HCT116 (cell line): ENCODE measurements around the gene CAPZA3. TPM values are rescaled to one million over a fixed set of nuclear protein-coding genes. Genes with fewer than 3 reads are reported as not detected.

Experiments
- ATAC-seq: fragments of 200-7000 bp; cut with Tn5 transposase; 2 replicates; pipeline ENCODE4 v1.9.1; 2020; ENCODE audit warnings: mild to moderate bottlenecking, moderate library complexity
- BruUV-seq: library from RNA; stranded (reverse); fragments of 400-500 nt; replicated peaks from 2 replicates; lab custom pipeline; 2021; lab: Mats Ljungman, UMichigan
- CTCF ChIA-PET: fragments of 300-600 bp; sonication (Branson Sonifier 250); formaldehyde crosslinking; loops from one replicate; lab custom pipeline; 2021; ENCODE audit warnings: antibody characterized with exemption; lab: Charles Lee
- POLR2A ChIA-PET: fragments of 300-600, 350-600 bp; sonication (Branson Sonifier 250); formaldehyde crosslinking; loops from one replicate; lab custom pipeline; 2021; ENCODE audit warnings: antibody characterized with exemption; lab: Charles Lee
- RAD21 ChIA-PET, 2 experiments: fragments of 300-600 bp; sonication (Branson Sonifier 250); formaldehyde crosslinking; loops; one replicate each; lab custom pipeline; 2023; ENCODE audit warnings: low total read pairs in 2 of 2; ENCODE audit not compliant: uncharacterized antibody in 2 of 2, unreplicated experiment in 2 of 2, low non-redundant PET in 1 of 2; lab: Charles Lee
- DNase-seq: peaks from one replicate; pipeline ENCODE4 v3.0.0-alpha.2; 2010; ENCODE audit warnings: low read depth, low spot score
- H2AFZ ChIP-seq: fragments of 200-600 bp; shearing (Covaris generic), sonication (generic); 2 replicates; pipeline ENCODE4 v1.6.1; 2017; ENCODE audit warnings: low read depth, mixed run types, mixed read lengths, antibody characterized with exemption, low read length; ENCODE audit not compliant: poor library complexity, severe bottlenecking
- H3K27ac ChIP-seq: 2 replicates; pipeline ENCODE4 v1.5.1; 2012; ENCODE audit warnings: low read depth, low read length
- H3K27me3 ChIP-seq: fragments of 200-600 bp; sonication (generic); 2 replicates; pipeline ENCODE4 v1.6.1; 2016; ENCODE audit warnings: mixed run types, low read length, mixed read lengths; ENCODE audit not compliant: insufficient read depth
- H3K36me3 ChIP-seq, 2 experiments: fragments of 200-500 bp in 1 of 2; fragments of 200-600 bp in 1 of 2; sonication (Bioruptor generic) in 1 of 2; sonication (generic) in 1 of 2; 2 replicates each; pipeline versions ENCODE4 v1.5.1 to v1.6.1; 2014 to 2016; ENCODE audit warnings: low read length in 2 of 2, inconsistent platforms in 1 of 2, mixed read lengths in 1 of 2, mixed run types in 1 of 2; ENCODE audit not compliant: insufficient read depth in 2 of 2, control insufficient read depth in 1 of 2
- H3K4me1 ChIP-seq, 2 experiments: fragments of 200-600 bp in 1 of 2; sonication (generic) in 1 of 2; 2 replicates each; pipeline versions ENCODE4 v1.5.1 to v1.6.1; 2012 to 2017; ENCODE audit warnings: low read length in 2 of 2, inconsistent platforms in 1 of 2, mild to moderate bottlenecking in 1 of 2, mixed read lengths in 1 of 2, mixed run types in 1 of 2, moderate library complexity in 1 of 2; ENCODE audit not compliant: insufficient read depth in 2 of 2, control insufficient read depth in 1 of 2
- H3K4me2 ChIP-seq: fragments of 200-600 bp; sonication (generic); 2 replicates; pipeline ENCODE4 v1.6.1; 2017; ENCODE audit warnings: mixed run types, low read length, mixed read lengths
- H3K4me3 ChIP-seq, 2 experiments: fragments of 200-600 bp in 1 of 2; sonication (generic) in 1 of 2; replicated peaks in 1 of 2; 2 replicates each; pipeline ENCODE4 v1.5.1; 2011 to 2016; ENCODE audit warnings: low read length in 2 of 2, control low read depth in 1 of 2, low read depth in 1 of 2, mild to moderate bottlenecking in 1 of 2, mixed read lengths in 1 of 2, mixed run types in 1 of 2
- H3K79me2 ChIP-seq: fragments of 200-600 bp; sonication (generic); 2 replicates; pipeline ENCODE4 v1.6.1; 2017; ENCODE audit warnings: mild to moderate bottlenecking, mixed run types, low read length, moderate library complexity, mixed read lengths; ENCODE audit not compliant: insufficient read depth
- H3K9ac ChIP-seq: fragments of 200-600 bp; sonication (generic); 2 replicates; pipeline ENCODE4 v1.6.1; 2016; ENCODE audit warnings: low read length, mixed read lengths
- H3K9me2 ChIP-seq: fragments of 200-600 bp; sonication (generic), shearing (Covaris generic); 2 replicates; pipeline ENCODE4 v1.6.1; 2017; ENCODE audit warnings: mixed run types, mild to moderate bottlenecking, moderate library complexity; ENCODE audit not compliant: insufficient read depth
- H3K9me3 ChIP-seq, 2 experiments: fragments of 200-500 bp in 1 of 2; fragments of 200-600 bp in 1 of 2; sonication (Bioruptor generic) in 1 of 2; sonication (generic) in 1 of 2; 2 replicates each; pipeline ENCODE4 v1.6.1; 2014 to 2017; ENCODE audit warnings: low read length in 2 of 2, mixed read lengths in 2 of 2, inconsistent platforms in 1 of 2, low read depth in 1 of 2, mild to moderate bottlenecking in 1 of 2, mixed run types in 1 of 2, moderate library complexity in 1 of 2; ENCODE audit not compliant: control insufficient read depth in 1 of 2, insufficient read depth in 1 of 2
- H4K20me1 ChIP-seq: fragments of 200-600 bp; sonication (generic), shearing (Covaris generic); 2 replicates; pipeline ENCODE4 v1.6.1; 2017; ENCODE audit warnings: mixed run types, mild to moderate bottlenecking, moderate library complexity; ENCODE audit not compliant: insufficient read depth
- ATF3 ChIP-seq: IDR thresholded peaks from 2 replicates; pipeline ENCODE4 v1.6.1; 2012
- CEBPB ChIP-seq: IDR thresholded peaks from 2 replicates; pipeline ENCODE4 v1.6.1; 2012; ENCODE audit warnings: low read depth
- JUND ChIP-seq: IDR thresholded peaks from 2 replicates; pipeline ENCODE4 v1.6.1; 2012
- POLR2AphosphoS5 ChIP-seq: IDR thresholded peaks from 2 replicates; pipeline ENCODE4 v1.6.1; 2011; ENCODE audit warnings: mild to moderate bottlenecking, low read depth, low read length, moderate library complexity
- RAD21 ChIP-seq: IDR thresholded peaks from 2 replicates; pipeline ENCODE4 v1.6.1; 2012; ENCODE audit warnings: low read depth, mild to moderate bottlenecking
- SP1 ChIP-seq: IDR thresholded peaks from 2 replicates; pipeline ENCODE4 v1.6.1; 2012; ENCODE audit warnings: low read depth
- SRF ChIP-seq: IDR thresholded peaks from 2 replicates; pipeline ENCODE4 v1.6.1; 2012; ENCODE audit warnings: low read depth
- YY1 ChIP-seq: IDR thresholded peaks from 2 replicates; pipeline ENCODE4 v1.6.1; 2011; ENCODE audit warnings: low read length, low read depth, moderate library complexity, mild to moderate bottlenecking; ENCODE audit not compliant: insufficient replicate concordance; ENCODE audit errors: extremely low read depth
- ZFX ChIP-seq: fragments of 450-650 bp; IDR thresholded peaks from 2 replicates; pipeline ENCODE4 v1.6.1; 2017
- intact Hi-C: fragments of 100-400 bp; cut with micrococcal nuclease; formaldehyde crosslinking; loops from 2 replicates; pipeline ENCODE4 v1.10.0; 2022
- total RNA-seq: library from RNA; stranded (reverse); gene quantifications from one replicate; pipeline ENCODE4 v1.2.1, GENCODE V29; 2021; ENCODE audit not compliant: unreplicated experiment
- TF ChIP-seq, protein P1 (sequence below): IDR thresholded peaks from 2 replicates; pipeline ENCODE4 v1.6.1; 2011; ENCODE audit warnings: mild to moderate bottlenecking, low read length, moderate library complexity; ENCODE audit not compliant: insufficient replicate concordance; ENCODE audit errors: extremely low read depth
- TF ChIP-seq, protein P2 (sequence below), 3 experiments: fragments of 200-600 bp in 1 of 3; sonication (generic) in 1 of 3; IDR thresholded peaks in 2 of 3; conservative IDR thresholded peaks in 1 of 3; 2 replicates each; pipeline ENCODE4 v1.5.1; 2012 to 2017; ENCODE audit warnings: low read depth in 2 of 3, low read length in 2 of 3, antibody characterized with exemption in 1 of 3, borderline replicate concordance in 1 of 3, control low read depth in 1 of 3, mild to moderate bottlenecking in 1 of 3, mixed read lengths in 1 of 3, mixed run types in 1 of 3, moderate library complexity in 1 of 3; ENCODE audit not compliant: insufficient read depth in 1 of 3
- TF ChIP-seq, protein P3 (sequence below): IDR thresholded peaks from 2 replicates; pipeline ENCODE4 v1.6.1; 2012

CAPZA3 gene
- total RNA-seq, 1 experiment from 2014 or later = not detected

GRCh38 chr12:18753481-18754123, 15.7 kb downstream of the CAPZA3 start:
- no peak for ATAC-seq

DNA sequence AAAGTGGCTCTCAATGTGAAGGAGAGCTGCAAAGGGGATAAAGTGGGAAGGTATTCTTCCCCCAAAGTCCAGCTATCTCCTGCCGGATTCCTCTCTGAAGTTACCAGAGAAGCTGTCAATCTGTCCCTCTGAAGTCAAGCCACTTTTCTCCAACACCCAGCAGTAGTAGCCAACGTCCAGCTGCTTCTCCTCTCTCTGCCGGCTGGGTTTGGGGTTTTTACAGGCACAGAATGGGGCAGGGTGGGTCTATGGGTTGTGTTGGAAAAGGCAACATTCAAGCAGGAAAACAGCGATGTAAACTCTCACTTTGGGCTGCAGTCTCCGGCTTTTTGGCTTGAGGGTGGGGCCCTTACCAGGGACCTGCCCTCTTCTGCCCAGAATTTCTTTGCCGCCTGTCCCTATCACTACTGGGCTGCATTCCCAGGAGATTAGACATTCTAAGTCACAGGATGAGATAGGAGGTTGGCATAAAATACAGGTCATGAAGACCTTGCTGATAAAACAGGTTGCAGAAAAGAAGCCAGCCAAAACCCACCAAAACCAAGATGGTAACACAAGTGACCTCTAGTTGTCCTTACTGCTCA, 16.3 kb downstream of the CAPZA3 start:
- no peaks in the 10 kb centered on the region for H3K9me2 ChIP-seq
- no peaks in the 10 kb centered on the region for H3K4me1 ChIP-seq
- no peak overlapping the region for H3K4me3 ChIP-seq
- BruUV-seq = no TSS peak
- ChIA-PET RAD21 (no interaction called here), POLR2A (no interaction called here), CTCF (no interaction called here)
- no peak overlapping the region for H3K4me2 ChIP-seq
- no peaks in the 10 kb centered on the region for H3K79me2 ChIP-seq
- no peak overlapping the region for H2AFZ ChIP-seq
- no peaks in the 10 kb centered on the region for H3K36me3 ChIP-seq
- ATAC-seq (no peak), DNase-seq (no peak)
- no peak overlapping the region for H3K9ac ChIP-seq
- no peaks in the 10 kb centered on the region for H4K20me1 ChIP-seq
- intact Hi-C loops = no loop called here
- H3K27ac ChIP-seq = no peak overlapping the region
- no peaks in the 10 kb centered on the region for H3K27me3 ChIP-seq
- H3K9me3 ChIP-seq = no peaks in the 10 kb centered on the region
- TF ChIP-seq, protein P1, sequence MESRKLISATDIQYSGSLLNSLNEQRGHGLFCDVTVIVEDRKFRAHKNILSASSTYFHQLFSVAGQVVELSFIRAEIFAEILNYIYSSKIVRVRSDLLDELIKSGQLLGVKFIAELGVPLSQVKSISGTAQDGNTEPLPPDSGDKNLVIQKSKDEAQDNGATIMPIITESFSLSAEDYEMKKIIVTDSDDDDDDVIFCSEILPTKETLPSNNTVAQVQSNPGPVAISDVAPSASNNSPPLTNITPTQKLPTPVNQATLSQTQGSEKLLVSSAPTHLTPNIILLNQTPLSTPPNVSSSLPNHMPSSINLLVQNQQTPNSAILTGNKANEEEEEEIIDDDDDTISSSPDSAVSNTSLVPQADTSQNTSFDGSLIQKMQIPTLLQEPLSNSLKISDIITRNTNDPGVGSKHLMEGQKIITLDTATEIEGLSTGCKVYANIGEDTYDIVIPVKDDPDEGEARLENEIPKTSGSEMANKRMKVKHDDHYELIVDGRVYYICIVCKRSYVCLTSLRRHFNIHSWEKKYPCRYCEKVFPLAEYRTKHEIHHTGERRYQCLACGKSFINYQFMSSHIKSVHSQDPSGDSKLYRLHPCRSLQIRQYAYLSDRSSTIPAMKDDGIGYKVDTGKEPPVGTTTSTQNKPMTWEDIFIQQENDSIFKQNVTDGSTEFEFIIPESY = no peak
- TF ChIP-seq POLR2AphosphoS5 (no peak), YY1 (no peak), SRF (no peak), RAD21 (no peak), ZFX (no peak), SP1 (no peak), CEBPB (no peak), ATF3 (no peak), JUND (no peak)
- TF ChIP-seq, protein P2, sequence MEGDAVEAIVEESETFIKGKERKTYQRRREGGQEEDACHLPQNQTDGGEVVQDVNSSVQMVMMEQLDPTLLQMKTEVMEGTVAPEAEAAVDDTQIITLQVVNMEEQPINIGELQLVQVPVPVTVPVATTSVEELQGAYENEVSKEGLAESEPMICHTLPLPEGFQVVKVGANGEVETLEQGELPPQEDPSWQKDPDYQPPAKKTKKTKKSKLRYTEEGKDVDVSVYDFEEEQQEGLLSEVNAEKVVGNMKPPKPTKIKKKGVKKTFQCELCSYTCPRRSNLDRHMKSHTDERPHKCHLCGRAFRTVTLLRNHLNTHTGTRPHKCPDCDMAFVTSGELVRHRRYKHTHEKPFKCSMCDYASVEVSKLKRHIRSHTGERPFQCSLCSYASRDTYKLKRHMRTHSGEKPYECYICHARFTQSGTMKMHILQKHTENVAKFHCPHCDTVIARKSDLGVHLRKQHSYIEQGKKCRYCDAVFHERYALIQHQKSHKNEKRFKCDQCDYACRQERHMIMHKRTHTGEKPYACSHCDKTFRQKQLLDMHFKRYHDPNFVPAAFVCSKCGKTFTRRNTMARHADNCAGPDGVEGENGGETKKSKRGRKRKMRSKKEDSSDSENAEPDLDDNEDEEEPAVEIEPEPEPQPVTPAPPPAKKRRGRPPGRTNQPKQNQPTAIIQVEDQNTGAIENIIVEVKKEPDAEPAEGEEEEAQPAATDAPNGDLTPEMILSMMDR (IDR thresholded peaks at IDR 0.05 in 2 of 3, conservative IDR thresholded peaks at IDR 0.05 in 1 of 3; ENCODE audit: borderline replicate concordance in 1 of 3, insufficient read depth in 1 of 3, low read depth in 2 of 3, low read length in 2 of 3) = no peak
- TF ChIP-seq, protein P3, sequence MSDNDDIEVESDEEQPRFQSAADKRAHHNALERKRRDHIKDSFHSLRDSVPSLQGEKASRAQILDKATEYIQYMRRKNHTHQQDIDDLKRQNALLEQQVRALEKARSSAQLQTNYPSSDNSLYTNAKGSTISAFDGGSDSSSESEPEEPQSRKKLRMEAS = no peak

More at GRCh38 chr12:18753481-18754123, 15.7 kb downstream of the CAPZA3 start:
- Histone ChIP-seq H3K27ac (no peak overlapping the region), H3K9ac (no peak overlapping the region), H3K4me1 (no peaks in the 10 kb centered on the region), H3K9me2 (no peaks in the 10 kb centered on the region), H3K27me3 (no peaks in the 10 kb centered on the region), H3K4me3 (no peak overlapping the region), H3K4me2 (no peak overlapping the region), H3K9me3 (no peaks in the 10 kb centered on the region), H2AFZ (no peak overlapping the region), H4K20me1 (no peaks in the 10 kb centered on the region), H3K79me2 (no peaks in the 10 kb centered on the region), H3K36me3 (no peaks in the 10 kb centered on the region)
- DNase-seq = no peak
- CTCF ChIA-PET = no interaction called here
- TF ChIP-seq, protein P3 = no peak
- TF ChIP-seq RAD21 = no peak
- RAD21 ChIA-PET = no interaction called here
- POLR2A ChIA-PET = no interaction called here
- no TSS peak for BruUV-seq
- intact Hi-C loops = no loop called here
